VCaP (cell line): ENCODE data around the gene TRDN.
"Not testable (repeated sequence)": the region's sequence is repeated elsewhere in the genome, so short reads cannot be mapped to it uniquely, and the experiment has no call there.

Experiments used
- H3K27ac ChIP-seq: fragments of 450-650 bp; 2 replicates; pipeline ENCODE4 v1.5.1; 2017
- TF ChIP-seq, protein P1 (sequence below): fragments of 450-650 bp; conservative IDR thresholded peaks from 2 replicates; pipeline ENCODE4 v1.5.1; 2017; ENCODE audit warnings: mild to moderate bottlenecking, moderate library complexity

The TRDN gene

DNA sequence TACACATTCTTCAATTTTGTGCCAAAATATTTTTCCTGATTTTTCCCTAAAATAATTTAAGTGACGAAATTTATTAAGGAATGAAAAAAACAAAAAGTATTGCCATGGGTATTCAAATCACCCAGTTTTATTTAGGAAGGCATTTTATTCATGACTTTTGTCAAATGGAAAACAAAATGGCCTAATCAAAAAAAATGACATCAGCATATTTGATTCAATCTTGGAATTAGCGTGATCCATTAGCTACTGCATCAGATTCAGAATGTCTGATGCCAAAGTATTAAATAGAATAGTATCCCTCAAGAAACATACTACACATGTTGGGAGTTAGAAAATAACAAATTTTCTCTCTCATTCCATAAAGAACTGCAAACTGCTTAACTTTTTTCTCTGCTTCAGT lies 129.2 kb downstream of the TRDN start:
- TF ChIP-seq, protein P1, sequence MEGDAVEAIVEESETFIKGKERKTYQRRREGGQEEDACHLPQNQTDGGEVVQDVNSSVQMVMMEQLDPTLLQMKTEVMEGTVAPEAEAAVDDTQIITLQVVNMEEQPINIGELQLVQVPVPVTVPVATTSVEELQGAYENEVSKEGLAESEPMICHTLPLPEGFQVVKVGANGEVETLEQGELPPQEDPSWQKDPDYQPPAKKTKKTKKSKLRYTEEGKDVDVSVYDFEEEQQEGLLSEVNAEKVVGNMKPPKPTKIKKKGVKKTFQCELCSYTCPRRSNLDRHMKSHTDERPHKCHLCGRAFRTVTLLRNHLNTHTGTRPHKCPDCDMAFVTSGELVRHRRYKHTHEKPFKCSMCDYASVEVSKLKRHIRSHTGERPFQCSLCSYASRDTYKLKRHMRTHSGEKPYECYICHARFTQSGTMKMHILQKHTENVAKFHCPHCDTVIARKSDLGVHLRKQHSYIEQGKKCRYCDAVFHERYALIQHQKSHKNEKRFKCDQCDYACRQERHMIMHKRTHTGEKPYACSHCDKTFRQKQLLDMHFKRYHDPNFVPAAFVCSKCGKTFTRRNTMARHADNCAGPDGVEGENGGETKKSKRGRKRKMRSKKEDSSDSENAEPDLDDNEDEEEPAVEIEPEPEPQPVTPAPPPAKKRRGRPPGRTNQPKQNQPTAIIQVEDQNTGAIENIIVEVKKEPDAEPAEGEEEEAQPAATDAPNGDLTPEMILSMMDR, result no peak
- no peak overlapping the region for H3K27ac ChIP-seq

DNA sequence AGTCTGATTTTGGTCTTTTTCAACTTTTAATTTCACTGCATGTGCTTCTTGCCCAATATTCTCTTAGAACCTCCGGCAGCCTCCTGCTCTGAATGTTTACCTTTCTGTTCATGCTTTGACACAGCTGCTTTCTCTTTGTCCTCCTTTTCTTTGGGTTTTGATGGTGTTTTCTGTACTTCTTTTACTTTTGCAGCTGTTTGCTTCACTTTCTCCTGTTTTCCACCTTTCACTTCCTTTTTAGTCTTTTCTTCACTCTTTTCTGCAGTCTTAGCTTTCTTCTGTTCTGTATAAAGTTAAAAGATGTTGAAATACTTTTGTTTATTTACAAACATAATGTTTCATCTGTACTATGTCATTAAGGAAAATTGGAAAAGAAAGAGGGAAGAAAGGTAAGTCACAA lies 133.1 kb downstream of the TRDN start:
- H3K27ac ChIP-seq, result no peak overlapping the region
- TF ChIP-seq, protein P1, result no peak

DNA sequence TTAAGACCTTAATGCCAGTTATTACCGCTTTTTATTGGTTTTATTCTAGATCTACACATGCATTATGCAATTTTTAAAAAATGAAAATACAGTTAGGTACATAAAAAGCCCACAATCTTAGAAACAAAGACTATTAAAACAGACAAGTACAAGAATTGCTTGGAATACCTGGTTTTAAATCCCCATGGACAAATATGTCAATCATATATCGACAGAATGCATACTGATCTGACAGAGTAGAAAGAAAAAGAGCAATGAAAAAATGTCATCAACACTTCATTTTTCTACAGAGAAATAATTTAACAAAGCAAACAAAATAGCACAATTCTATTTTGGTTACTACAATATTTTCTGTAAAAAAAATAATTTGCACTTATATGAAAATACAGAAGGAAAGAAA lies 139.7 kb downstream of the TRDN start:
- TF ChIP-seq, protein P1, result no peak
- H3K27ac ChIP-seq, result no peak overlapping the region

DNA sequence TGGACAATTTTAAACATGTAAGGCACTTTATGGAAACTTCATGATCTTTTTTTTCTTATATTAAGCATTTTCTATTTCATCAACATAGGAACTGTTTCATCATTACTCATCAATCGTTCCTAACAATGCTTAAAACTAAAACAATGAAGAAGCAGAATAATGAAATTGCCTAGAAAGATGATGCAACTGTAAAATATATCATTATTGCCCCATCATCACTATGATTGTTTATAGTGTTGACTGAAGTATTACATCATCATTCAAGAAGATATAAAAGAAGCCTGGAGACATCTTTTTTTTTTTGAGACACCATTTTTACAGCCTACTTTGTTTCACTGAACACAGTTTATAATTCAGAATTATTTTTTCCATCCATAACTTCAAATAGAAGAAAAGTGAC lies 147.2 kb downstream of the TRDN start:
- no peak overlapping the region for H3K27ac ChIP-seq
- TF ChIP-seq, protein P1, result no peak

DNA sequence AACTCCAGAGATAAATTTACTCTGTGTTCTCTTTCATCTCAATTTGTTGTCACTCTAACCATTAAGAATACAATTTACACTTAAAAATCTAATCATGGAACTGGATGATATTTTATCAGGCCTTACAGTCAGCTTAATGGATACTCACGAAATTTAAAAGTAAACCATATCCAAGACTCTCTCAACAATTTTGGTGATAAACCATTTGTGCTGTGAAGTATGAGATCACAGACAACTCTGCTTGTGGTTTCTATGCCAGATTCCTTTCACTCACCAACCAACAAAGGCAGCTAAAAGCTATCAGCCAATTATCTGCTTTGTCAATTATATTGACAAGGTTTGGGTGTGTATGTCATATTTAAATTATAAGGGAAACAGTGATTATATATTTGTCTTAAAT lies 155.8 kb downstream of the TRDN start:
- TF ChIP-seq, protein P1, result no peak

DNA sequence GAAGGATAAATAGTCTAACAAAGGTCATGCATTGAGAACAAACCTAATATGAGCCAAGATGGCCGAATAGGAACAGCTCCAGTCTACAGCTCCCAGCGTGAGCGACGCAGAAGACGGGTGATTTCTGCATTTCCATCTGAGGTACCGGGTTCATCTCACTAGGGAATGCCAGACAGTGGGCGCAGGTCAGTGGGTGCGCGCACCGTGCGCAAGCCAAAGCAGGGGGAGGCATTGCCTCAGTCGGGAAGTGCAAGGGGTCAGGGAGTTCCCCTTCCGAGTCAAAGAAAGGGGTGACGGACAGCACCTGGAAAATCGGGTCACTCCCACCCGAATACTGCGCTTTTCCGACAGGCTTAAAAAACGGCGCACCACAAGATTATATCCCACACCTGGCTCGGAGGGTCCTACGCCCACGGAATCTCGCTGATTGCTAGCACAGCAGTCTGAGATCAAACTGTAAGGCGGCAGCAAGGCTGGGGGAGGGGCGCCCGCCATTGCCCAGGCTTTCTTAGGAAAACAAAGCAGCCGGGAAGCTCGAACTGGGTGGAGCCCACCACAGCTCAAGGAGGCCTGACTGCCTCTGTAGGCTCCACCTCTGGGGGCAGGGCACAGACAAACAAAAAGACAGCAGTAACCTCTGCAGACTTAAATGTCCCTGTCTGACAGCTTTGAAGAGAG lies 164.6 kb downstream of the TRDN start:
- H3K27ac ChIP-seq, result not testable (repeated sequence)

More for the DNA sequence above, 155.8 kb downstream of the TRDN start:
- H3K27ac ChIP-seq, result no peak overlapping the region

DNA sequence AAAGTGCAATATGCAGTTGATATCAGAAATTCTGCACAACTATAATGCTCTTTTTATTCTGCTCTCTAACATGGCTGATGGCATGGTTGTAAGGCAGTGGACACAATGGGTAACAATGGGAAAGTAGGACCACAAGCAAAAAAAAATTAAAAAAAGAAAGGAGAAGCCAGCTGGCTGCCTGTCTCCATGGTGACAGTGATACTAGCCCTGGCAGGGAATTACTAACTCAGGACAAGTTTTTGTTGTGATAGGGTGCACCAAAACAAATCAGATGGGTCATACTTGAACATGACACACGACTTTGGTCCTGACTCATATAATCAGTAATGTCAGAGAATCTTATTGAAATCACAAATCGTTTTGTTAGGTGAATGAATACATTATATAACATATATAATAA lies 169.4 kb downstream of the TRDN start:
- TF ChIP-seq, protein P1, result no peak
- H3K27ac ChIP-seq, result no peak overlapping the region

DNA sequence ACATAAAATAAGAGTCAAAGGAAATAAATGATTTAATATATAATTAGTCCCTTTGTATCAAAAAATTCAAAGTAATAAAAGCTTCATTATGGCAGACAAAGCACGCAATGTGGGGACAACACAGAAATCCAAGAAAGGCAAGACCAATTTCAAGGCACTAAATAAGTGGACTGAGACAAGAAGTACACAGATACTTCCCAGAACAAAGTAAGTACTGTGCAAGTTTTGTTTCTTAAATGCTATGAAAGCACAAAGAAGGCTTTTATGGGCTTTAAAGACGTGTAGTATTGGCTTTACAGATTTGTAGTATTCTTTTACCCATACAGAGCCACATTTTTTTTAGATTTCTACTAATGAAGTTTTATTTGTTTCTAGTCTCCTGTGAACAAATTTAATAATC lies 174.6 kb downstream of the TRDN start:
- no peak overlapping the region for H3K27ac ChIP-seq
- TF ChIP-seq, protein P1, result no peak
